ENCODE data around the gene ACAP3.

The ACAP3 gene

DNA sequence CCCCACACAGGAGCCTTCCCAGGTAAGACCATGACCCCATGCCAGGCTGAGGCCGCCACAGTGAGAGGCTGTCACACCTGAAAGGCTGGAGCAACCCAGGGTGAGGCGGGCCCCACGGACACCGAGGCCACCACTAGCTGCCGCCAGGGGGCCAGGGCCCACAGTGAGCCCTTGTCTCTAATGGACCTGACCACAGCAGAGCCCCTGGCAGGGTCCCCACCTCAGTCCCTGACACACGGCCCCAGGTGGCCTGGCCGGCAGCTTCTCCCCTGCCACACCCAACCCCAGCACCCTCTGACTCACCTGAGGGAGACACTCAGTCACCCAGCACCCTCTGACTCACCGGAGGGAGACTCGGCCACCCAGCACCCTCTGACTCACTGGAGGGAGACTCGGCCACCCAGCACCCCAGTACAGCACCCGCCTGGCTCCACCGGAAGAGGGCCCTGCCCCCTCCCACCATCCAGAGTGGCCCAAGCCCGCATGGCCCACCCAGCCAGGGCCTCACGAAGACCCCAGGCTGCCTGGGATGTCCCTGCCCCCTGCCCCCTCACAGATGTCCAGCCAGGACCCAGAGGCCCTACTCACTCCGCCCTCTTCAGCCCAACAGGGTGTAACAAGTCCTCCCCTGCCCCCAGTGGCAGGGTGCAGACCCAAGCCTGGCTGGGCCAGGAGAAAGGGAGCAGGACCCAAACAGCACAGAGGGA is 37.1 kb upstream of the ACAP3 start:
- DNase-seq (ENCODE audit: low read depth, low spot score): no peak

GRCh38 chr1:1343811-1344421 is 36.2 kb upstream of the ACAP3 start:
- no peak for DNase-seq (ENCODE audit: low read depth, low spot score)

- no peak for DNase-seq (ENCODE audit: low read depth, low spot score)
Measured at GRCh38 chr1:1342584-1343115, 34.9 kb upstream of the ACAP3 start.

- DNase-seq (ENCODE audit: low read depth, low spot score): no peak
Measured at GRCh38 chr1:1342061-1342562, 34.4 kb upstream of the ACAP3 start.

DNA sequence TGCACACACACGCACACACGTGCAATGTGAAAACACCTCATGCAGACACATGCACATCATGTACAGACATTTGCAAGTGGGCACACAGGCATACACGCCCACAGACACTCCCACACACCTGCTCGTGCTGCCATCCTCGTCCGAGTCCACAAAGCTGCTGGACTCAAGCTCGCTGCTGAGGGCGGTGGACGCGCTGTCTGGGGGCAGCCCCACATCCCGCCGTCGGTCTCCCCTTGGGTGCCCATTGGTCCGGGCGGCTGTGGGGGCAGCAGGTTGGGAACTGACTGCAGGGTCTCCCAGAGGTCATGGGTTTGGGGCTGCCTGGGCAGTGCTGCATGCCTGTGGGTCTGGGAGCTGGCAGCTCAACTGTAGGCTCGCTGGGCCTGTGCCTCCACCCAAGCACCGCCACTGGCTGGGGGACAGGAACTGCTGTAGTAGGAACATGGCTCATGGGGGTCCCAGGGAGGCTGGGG is 33.9 kb upstream of the ACAP3 start:
- no peak for DNase-seq (ENCODE audit: low read depth, low spot score)

GRCh38 chr1:1340791-1341548 is 33.2 kb upstream of the ACAP3 start:
- no peak for DNase-seq (ENCODE audit: low read depth, low spot score)

DNA sequence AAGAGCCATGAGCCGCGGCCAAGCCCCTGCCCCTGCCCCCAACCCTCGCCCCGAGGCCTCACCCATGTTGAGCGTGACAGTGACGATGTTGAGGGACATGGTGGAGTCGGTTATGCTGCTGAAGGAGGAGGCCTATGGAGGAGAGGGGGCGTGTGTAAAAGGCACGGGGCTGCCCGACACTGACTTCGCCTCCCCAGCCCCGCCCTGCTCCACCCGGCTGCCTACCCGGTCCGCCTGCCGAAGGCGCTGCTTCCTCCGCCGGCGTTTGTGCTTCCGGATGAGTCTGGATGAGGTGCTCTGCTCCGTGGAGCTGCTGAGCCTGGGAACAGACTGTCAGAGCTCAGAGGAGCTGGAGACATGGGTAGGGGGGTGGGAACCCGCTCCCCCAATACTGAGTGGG is 32.5 kb upstream of the ACAP3 start:
- no peak for DNase-seq (ENCODE audit: low read depth, low spot score)

DNA sequence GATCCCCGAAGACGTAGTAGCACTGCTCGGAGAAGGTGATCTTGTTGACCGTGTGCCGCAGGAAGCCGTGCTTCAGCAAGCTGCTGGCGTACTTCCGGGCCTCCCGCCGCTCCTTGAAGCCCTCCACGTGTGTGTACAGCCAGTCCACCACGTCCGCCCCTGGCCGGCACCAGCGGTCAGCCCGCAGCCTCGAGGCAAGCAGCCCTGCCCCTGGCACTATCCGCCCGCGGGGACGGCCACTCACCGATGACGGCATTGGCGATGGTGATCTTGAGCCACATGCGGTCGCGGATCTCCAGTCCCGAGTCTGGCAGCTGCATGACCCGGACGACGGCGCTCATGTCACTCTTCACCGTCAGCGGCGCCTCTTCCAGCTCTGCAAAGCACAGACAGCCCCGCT is 30.5 kb upstream of the ACAP3 start:
- DNase-seq (ENCODE audit: low read depth, low spot score): no peak

- DNase-seq (ENCODE audit: low read depth, low spot score): no peak
Measured at GRCh38 chr1:1337793-1338147, 30.0 kb upstream of the ACAP3 start.

DNA sequence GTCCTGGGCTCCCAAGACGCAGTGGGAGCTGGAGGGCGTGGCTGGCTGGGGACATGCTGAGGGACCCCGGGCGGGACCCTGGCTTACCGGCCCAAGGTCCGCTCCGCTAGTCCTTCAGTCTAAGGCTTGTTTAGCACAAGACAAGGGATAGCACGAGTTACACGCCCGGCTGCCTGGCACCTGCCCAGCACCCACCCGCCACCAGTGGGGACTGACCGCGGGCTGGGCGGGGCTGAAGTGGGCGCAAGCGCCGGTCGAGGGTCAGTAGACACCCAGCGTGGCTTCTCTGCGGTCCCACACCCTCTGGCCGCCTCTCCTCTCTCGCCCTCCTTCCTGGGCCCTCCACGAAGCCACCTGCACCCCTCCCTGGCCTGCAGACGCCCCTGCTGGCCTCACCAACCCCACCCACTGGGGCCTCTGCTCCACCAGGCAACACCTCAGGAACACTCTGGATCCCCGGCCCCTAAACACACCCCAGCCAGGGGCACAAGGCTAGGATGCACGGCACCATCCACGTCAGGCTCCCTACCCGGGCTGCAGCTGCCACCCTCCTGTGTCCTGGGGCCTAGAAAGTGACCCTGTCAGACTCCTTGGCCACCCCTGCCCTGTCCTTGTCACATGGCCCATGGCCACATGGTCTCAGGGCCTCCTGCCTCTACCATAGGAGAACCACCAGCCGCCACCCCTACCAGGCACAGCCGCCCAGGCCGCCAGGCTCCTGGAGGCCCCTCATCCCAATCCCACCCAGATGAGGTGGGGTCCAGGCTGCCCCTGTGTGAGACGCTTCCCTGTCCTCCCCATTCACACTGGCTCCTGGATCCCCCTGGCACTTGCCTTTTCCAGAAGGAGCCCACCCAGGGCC is 29.4 kb upstream of the ACAP3 start:
- no peak for DNase-seq (ENCODE audit: low read depth, low spot score)

- DNase-seq (ENCODE audit: low read depth, low spot score): no peak
Measured at GRCh38 chr1:1336446-1336845, 28.7 kb upstream of the ACAP3 start.

DNA sequence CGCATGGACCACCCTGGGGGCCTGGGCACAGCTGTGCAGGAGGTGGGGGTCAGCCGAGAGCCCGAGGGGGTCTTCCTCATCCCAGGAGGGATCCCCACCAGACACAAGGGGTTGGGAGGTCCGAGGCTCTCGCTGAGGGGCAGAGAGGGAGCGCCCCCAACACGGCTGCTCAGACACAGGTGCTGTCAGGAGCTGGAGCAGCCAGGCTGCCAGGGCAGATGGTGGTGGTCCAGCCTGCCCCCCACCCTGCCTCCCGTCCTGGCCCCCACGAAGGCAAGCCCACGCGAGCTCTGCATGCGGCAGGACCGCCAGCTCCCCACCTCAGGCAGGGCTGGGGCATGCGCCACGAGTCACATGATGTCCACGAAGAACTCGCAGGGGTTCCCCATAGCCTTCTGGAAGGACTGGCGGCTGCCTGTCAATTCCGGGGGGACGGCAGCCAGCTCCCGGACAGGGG is 28.1 kb upstream of the ACAP3 start:
- no peak for DNase-seq (ENCODE audit: low read depth, low spot score)

GRCh38 chr1:1335283-1335682 is 27.6 kb upstream of the ACAP3 start:
- DNase-seq (ENCODE audit: low read depth, low spot score): no peak

- DNase-seq (ENCODE audit: low read depth, low spot score): no peak
Measured at GRCh38 chr1:1334835-1335234, 27.1 kb upstream of the ACAP3 start.

GRCh38 chr1:1333551-1334241 is 26.0 kb upstream of the ACAP3 start:
- DNase-seq (ENCODE audit: low read depth, low spot score): no peak

DNA sequence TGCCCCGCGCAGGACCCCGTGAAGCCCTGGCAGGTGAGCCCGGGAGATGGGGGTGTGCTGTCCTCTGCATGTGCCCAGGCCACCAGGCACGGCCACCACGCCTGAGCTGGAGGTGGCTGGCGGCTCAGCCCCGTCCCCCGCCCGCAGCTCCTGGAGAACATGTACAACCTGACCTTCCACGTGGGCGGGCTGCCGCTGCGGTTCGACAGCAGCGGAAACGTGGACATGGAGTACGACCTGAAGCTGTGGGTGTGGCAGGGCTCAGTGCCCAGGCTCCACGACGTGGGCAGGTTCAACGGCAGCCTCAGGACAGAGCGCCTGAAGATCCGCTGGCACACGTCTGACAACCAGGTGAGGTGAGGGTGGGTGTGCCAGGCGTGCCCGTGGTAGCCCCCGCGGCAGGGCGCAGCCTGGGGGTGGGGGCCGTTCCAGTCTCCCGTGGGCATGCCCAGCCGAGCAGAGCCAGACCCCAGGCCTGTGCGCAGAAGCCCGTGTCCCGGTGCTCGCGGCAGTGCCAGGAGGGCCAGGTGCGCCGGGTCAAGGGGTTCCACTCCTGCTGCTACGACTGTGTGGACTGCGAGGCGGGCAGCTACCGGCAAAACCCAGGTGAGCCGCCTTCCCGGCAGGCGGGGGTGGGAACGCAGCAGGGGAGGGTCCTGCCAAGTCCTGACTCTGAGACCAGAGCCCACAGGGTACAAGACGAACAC is 25.2 kb upstream of the ACAP3 start:
- DNase-seq (ENCODE audit: low read depth, low spot score): no peak

GRCh38 chr1:1332031-1332755 is 24.5 kb upstream of the ACAP3 start:
- DNase-seq (ENCODE audit: low read depth, low spot score): no peak

- DNase-seq (ENCODE audit: low read depth, low spot score): no peak
Measured at GRCh38 chr1:1331068-1331965, 23.6 kb upstream of the ACAP3 start, which contains the start of gene TAS1R3. Gene TAS1R3, plus strand, starts transcription at chr1:1331280. Its CDS starts 66 bp downstream, at chr1:1331346.
